Lung (tissue), 12 donors: ENCODE results near the gene THAP7. TPM values are rescaled to one million over a fixed set of nuclear protein-coding genes. Genes with fewer than 3 reads are reported as not detected.

Experiments
- ATAC-seq: fragments of 200-7000 bp; cut with Tn5 transposase; one replicate; pipeline ENCODE4 v1.9.1; 2020; ENCODE audit warnings: moderate number of reproducible peaks; ENCODE audit not compliant: insufficient read depth, low FRiP score
- DNase-seq, 3 donors: peaks; one replicate each; pipeline ENCODE4 v3.0.0-alpha.2; 2013 to 2017
- H3K27ac ChIP-seq, 2 donors: one replicate each; pipeline ENCODE4 v1.5.1; 2013; ENCODE audit warnings: mild to moderate bottlenecking in 2 of 2, moderate library complexity in 2 of 2, control low read depth in 1 of 2, inconsistent platforms in 1 of 2, low read depth in 1 of 2, low read length in 1 of 2
- H3K27me3 ChIP-seq, 3 donors: one replicate each; pipeline ENCODE4 v1.5.1; 2013; ENCODE audit warnings: low read length in 2 of 3; ENCODE audit not compliant: control insufficient read depth in 3 of 3, insufficient read depth in 3 of 3
- H3K36me3 ChIP-seq, 4 donors: one replicate each; pipeline ENCODE4 v1.5.1; 2013; ENCODE audit warnings: low read length in 4 of 4, mild to moderate bottlenecking in 1 of 4, moderate library complexity in 1 of 4; ENCODE audit not compliant: control insufficient read depth in 4 of 4, insufficient read depth in 4 of 4
- H3K4me1 ChIP-seq, 5 donors: one replicate each; pipeline ENCODE4 v1.5.1; 2013; ENCODE audit warnings: low read length in 5 of 5, mild to moderate bottlenecking in 2 of 5, moderate library complexity in 1 of 5; ENCODE audit not compliant: control insufficient read depth in 5 of 5, insufficient read depth in 5 of 5
- H3K4me3 ChIP-seq: one replicate; pipeline ENCODE4 v1.5.1; 2013; ENCODE audit warnings: mild to moderate bottlenecking, control low read depth, moderate library complexity
- H3K9ac ChIP-seq, 2 donors: one replicate each; pipeline ENCODE4 v1.5.1; 2013; ENCODE audit warnings: low read length in 2 of 2, control low read depth in 1 of 2; ENCODE audit not compliant: insufficient read depth in 1 of 2
- H3K9me3 ChIP-seq, 4 donors: one replicate each; pipeline ENCODE4 v1.5.1; 2013; ENCODE audit warnings: low read length in 3 of 4, mild to moderate bottlenecking in 1 of 4, moderate library complexity in 1 of 4; ENCODE audit not compliant: control insufficient read depth in 4 of 4, insufficient read depth in 3 of 4
- CTCF ChIP-seq: IDR thresholded peaks from 2 replicates; pipeline ENCODE4 v1.5.1; 2012; ENCODE audit warnings: mild to moderate bottlenecking; ENCODE audit errors: control extremely low read depth, extremely low read depth
- WGBS, 2 donors: extraction: QIAGEN DNeasy Blood & Tissue Kit; methylation state at CpG; one replicate each; pipeline ENCODE4 v1.1.7; 2013; 5-methylcytosine and 5-hydroxymethylcytosine counted together
- polyA plus RNA-seq, 2 donors: library from polyadenylated mRNA; stranded (reverse); fragments of 200-250 nt; gene quantifications; one replicate each; pipeline ENCODE4 v1.2.1, GENCODE V29; 2013
- total RNA-seq, 2 donors: library from RNA; depleted of rRNA in 1 of 2; stranded (reverse); fragments of >200 nt in 1 of 2; gene quantifications; one replicate each; pipeline ENCODE4 v1.2.1, GENCODE V29; 2014 to 2021
- donor health status: control.
- donor health status: control.
- donor health status: Bipolar disorder and iron deficiency.
- donor health status: healthy.
- donor health status: DM: yes; HTN: yes; CAD: no.

Gene THAP7
- total and polyA plus RNA-seq, 4 donors = 20.4 to 61.3 (median 27.6) TPM

- H3K27me3 ChIP-seq = peaks cover 0 to 24% (median 8%) of the 10 kb centered on the region in 3 donors
- H3K4me1 ChIP-seq = peaks cover 0 to 5% (median 0%) of the 10 kb centered on the region in 5 donors
- no peak overlapping the region for H3K4me3 ChIP-seq
- WGBS, 2 donors = 95 to 98% methylated on average over 6 of the region's 6 CpGs
- H3K27ac ChIP-seq = no peak overlapping the region
- no peak for TF ChIP-seq CTCF
- no peak overlapping the region for H3K9ac ChIP-seq
- H3K36me3 ChIP-seq = no peaks in the 10 kb centered on the region
- DNase-seq = no peak
- ATAC-seq = no peak
- H3K9me3 ChIP-seq = no peaks in the 10 kb centered on the region
Observed at GRCh38 chr22:20962491-20962945, 39.4 kb downstream of the THAP7 start.

- Histone ChIP-seq H3K27me3 (peaks cover 0 to 27% (median 8%) of the 10 kb centered on the region in 3 donors), H3K36me3 (no peaks in the 10 kb centered on the region), H3K4me3 (no peak overlapping the region), H3K4me1 (peaks cover 0 to 12% (median 0%) of the 10 kb centered on the region in 5 donors), H3K9me3 (no peaks in the 10 kb centered on the region), H3K27ac (no peak overlapping the region), H3K9ac (no peak overlapping the region)
- no peak for TF ChIP-seq CTCF
- WGBS, 2 donors = 94 to 95% methylated on average over 4 of the region's 4 CpGs
- ATAC-seq (no peak), DNase-seq (no peak)
Observed at GRCh38 chr22:20960609-20961008, 41.3 kb downstream of the THAP7 start.

- H3K36me3 ChIP-seq = no peaks in the 10 kb centered on the region
- H3K27ac ChIP-seq = no peak overlapping the region
- WGBS, 2 donors = 93 to 97% methylated on average over 20 of the region's 20 CpGs
- no peak for TF ChIP-seq CTCF
- peaks cover 0 to 26% (median 8%) of the 10 kb centered on the region in 3 donors for H3K27me3 ChIP-seq
- no peak overlapping the region for H3K4me3 ChIP-seq
- no peak for ATAC-seq
- H3K9ac ChIP-seq = no peak overlapping the region
- H3K9me3 ChIP-seq = no peaks in the 10 kb centered on the region
- peaks cover 0 to 12% (median 0%) of the 10 kb centered on the region in 5 donors for H3K4me1 ChIP-seq
- no peak for DNase-seq
Observed at GRCh38 chr22:20959578-20960461, 42.1 kb downstream of the THAP7 start.
